ENCODE results near the gene DYRK4.

DNA sequence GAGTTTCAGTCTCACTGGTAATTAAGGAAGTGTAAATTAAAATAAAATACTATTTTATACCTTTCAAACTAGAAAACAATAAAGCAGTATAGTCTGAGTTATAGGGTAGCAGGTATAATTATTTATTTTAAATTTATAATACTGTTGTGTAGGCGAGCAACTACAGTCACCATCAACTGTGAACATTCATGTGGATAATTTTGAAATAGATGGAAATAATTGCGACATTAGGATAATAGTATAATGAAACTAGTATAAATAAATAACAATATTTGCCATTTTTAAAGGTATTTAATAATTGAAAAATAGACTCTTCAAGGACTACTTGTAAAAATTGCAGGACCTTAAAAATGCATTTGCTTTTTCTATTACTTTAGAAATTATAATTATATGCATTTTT, 3.8 kb upstream of the DYRK4 start:
- no peak for TF ChIP-seq EZH2 (IDR thresholded peaks at IDR 0.05; ENCODE audit: low read length)
- TF ChIP-seq, protein P1, sequence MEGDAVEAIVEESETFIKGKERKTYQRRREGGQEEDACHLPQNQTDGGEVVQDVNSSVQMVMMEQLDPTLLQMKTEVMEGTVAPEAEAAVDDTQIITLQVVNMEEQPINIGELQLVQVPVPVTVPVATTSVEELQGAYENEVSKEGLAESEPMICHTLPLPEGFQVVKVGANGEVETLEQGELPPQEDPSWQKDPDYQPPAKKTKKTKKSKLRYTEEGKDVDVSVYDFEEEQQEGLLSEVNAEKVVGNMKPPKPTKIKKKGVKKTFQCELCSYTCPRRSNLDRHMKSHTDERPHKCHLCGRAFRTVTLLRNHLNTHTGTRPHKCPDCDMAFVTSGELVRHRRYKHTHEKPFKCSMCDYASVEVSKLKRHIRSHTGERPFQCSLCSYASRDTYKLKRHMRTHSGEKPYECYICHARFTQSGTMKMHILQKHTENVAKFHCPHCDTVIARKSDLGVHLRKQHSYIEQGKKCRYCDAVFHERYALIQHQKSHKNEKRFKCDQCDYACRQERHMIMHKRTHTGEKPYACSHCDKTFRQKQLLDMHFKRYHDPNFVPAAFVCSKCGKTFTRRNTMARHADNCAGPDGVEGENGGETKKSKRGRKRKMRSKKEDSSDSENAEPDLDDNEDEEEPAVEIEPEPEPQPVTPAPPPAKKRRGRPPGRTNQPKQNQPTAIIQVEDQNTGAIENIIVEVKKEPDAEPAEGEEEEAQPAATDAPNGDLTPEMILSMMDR (optimal IDR thresholded peaks at IDR 0.05 in 1 of 3, IDR thresholded peaks at IDR 0.05 in 1 of 3, conservative IDR thresholded peaks at IDR 0.05 in 1 of 3; ENCODE audit: extremely low read depth in 1 of 3, insufficient read depth in 2 of 3, low read length in 3 of 3), result no peak
